Calu3 (cell line): ENCODE results near the gene MBNL1. TPM values are rescaled to one million over a fixed set of nuclear protein-coding genes. Genes with fewer than 3 reads are reported as not detected.

ENCODE experiments used
- BruUV-seq: library from RNA; stranded (reverse); fragments of 400-500 nt; replicated peaks from 2 replicates; lab custom pipeline; 2021; lab: Mats Ljungman, UMichigan
- CTCF ChIA-PET: fragments of 300-600 bp; sonication (Branson Sonifier 250); formaldehyde crosslinking; loops from one replicate; lab custom pipeline; 2022; ENCODE audit warnings: antibody characterized with exemption; lab: Charles Lee
- DNase-seq: peaks from one replicate; pipeline ENCODE4 v3.0.0; 2022
- H3K27ac Mint-ChIP-seq: one replicate; pipeline ENCODE4 v1.8.0; 2022; ENCODE audit warnings: mixed read lengths; ENCODE audit not compliant: unreplicated experiment
- H3K27me3 Mint-ChIP-seq: one replicate; pipeline ENCODE4 v1.8.0; 2022; ENCODE audit warnings: mixed read lengths; ENCODE audit not compliant: unreplicated experiment
- H3K36me3 Mint-ChIP-seq: one replicate; pipeline ENCODE4 v1.8.0; 2022; ENCODE audit warnings: mild to moderate bottlenecking, moderate library complexity, mixed read lengths; ENCODE audit not compliant: insufficient read depth, unreplicated experiment
- H3K4me1 Mint-ChIP-seq: one replicate; pipeline ENCODE4 v1.8.0; 2022; ENCODE audit warnings: mild to moderate bottlenecking, low read depth, mixed read lengths; ENCODE audit not compliant: unreplicated experiment
- H3K4me3 Mint-ChIP-seq: one replicate; pipeline ENCODE4 v1.8.0; 2022; ENCODE audit warnings: mild to moderate bottlenecking, low read depth, moderate library complexity, mixed read lengths; ENCODE audit not compliant: unreplicated experiment
- H3K9me3 Mint-ChIP-seq: one replicate; pipeline ENCODE4 v1.8.0; 2022; ENCODE audit warnings: low read depth, mixed read lengths; ENCODE audit not compliant: unreplicated experiment
- CTCF ChIP-seq: fragments of 200-600 bp; IDR thresholded peaks from one replicate; pipeline ENCODE4 v1.8.0; 2022; ENCODE audit warnings: antibody characterized with exemption; ENCODE audit not compliant: unreplicated experiment
- intact Hi-C: fragments of 100-400 bp; cut with micrococcal nuclease; formaldehyde crosslinking; loops from one replicate; pipeline ENCODE4 v1.10.0; 2022; ENCODE audit not compliant: unreplicated experiment
- total RNA-seq: library from RNA; stranded (reverse); gene quantifications from 2 replicates; pipeline ENCODE4 v1.2.3, GENCODE V29; 2022

The MBNL1 gene
- total RNA-seq, 1 experiment from 2014 or later = 183 TPM

GRCh38 chr3:152444029-152444641, 175.4 kb downstream of the MBNL1 start:
- DNase-seq = no peak
- no peaks in the 10 kb centered on the region for H3K27me3 Mint-ChIP-seq
- TF ChIP-seq CTCF = peak; percentile 63
- no peak overlapping the region for H3K27ac Mint-ChIP-seq
- H3K4me1 Mint-ChIP-seq = peaks cover 22% of the 10 kb centered on the region
- CTCF ChIA-PET = interaction anchor here (0.5 to 1.9 kb wide), 19 partner anchors 22 to 468 kb away, joined by 3 to 17 read pairs (median 3); partner anchors contain the start of gene MBNL1
- intact Hi-C loops = loop anchor here (1.0 to 10.0 kb wide), 7 partner anchors 139 to 589 kb away; no protein-coding TSS in a partner anchor
- no peak overlapping the region for H3K4me3 Mint-ChIP-seq
- peaks cover 11% of the 10 kb centered on the region for H3K36me3 Mint-ChIP-seq
- no peaks in the 10 kb centered on the region for H3K9me3 Mint-ChIP-seq
- BruUV-seq = no TSS peak

- CTCF ChIA-PET = no interaction called here
- H3K4me1 Mint-ChIP-seq = peaks cover 11% of the 10 kb centered on the region
- H3K9me3 Mint-ChIP-seq = no peaks in the 10 kb centered on the region
- no peak for TF ChIP-seq CTCF
- H3K27ac Mint-ChIP-seq = peak overlapping the region; percentile 11
- no peak overlapping the region for H3K4me3 Mint-ChIP-seq
- H3K27me3 Mint-ChIP-seq = no peaks in the 10 kb centered on the region
- no TSS peak for BruUV-seq
- DNase-seq = no peak
- intact Hi-C loops = loop anchor here (2.0 to 10.0 kb wide), 4 partner anchors 140 to 590 kb away; no protein-coding TSS in a partner anchor
- H3K36me3 Mint-ChIP-seq = peaks cover 11% of the 10 kb centered on the region
These were observed 176.5 kb downstream of the MBNL1 start for GRCh38 chr3:152445212-152445611.

GRCh38 chr3:152446495-152446894, 177.8 kb downstream of the MBNL1 start:
- CTCF ChIA-PET = no interaction called here
- H3K9me3 Mint-ChIP-seq = no peaks in the 10 kb centered on the region
- no peak for TF ChIP-seq CTCF
- DNase-seq = no peak
- H3K36me3 Mint-ChIP-seq = peaks cover 11% of the 10 kb centered on the region
- no peak overlapping the region for H3K27ac Mint-ChIP-seq
- no peaks in the 10 kb centered on the region for H3K27me3 Mint-ChIP-seq
- H3K4me1 Mint-ChIP-seq = peaks cover 9% of the 10 kb centered on the region
- intact Hi-C loops = loop anchor here (10.0 kb wide), 2 partner anchors 142 to 592 kb away; no protein-coding TSS in a partner anchor
- H3K4me3 Mint-ChIP-seq = no peak overlapping the region
- no TSS peak for BruUV-seq

- Mint-ChIP-seq H3K36me3 (peaks cover 11% of the 10 kb centered on the region), H3K27ac (no peak overlapping the region), H3K9me3 (no peaks in the 10 kb centered on the region), H3K4me3 (no peak overlapping the region), H3K4me1 (peaks cover 9% of the 10 kb centered on the region), H3K27me3 (no peaks in the 10 kb centered on the region)
- BruUV-seq = no TSS peak
- CTCF ChIA-PET = interaction anchor here (0.7 to 1.4 kb wide), 3 partner anchors 56 to 579 kb away, joined by 3 to 4 read pairs (median 3); no protein-coding TSS in a partner anchor
- intact Hi-C loops = loop anchor here (10.0 kb wide), 2 partner anchors 143 to 593 kb away; no protein-coding TSS in a partner anchor
- no peak for TF ChIP-seq CTCF
- DNase-seq = no peak
These were observed 178.8 kb downstream of the MBNL1 start for GRCh38 chr3:152447511-152447910.
